ENCODE data around the gene SUSD4.

The SUSD4 gene

GRCh38 chr1:223250632-223251015, 113.4 kb downstream of the SUSD4 start:
- DNase-seq (ENCODE audit: low read depth in 2 of 2), result no peak

GRCh38 chr1:223249854-223250631, 113.9 kb downstream of the SUSD4 start:
- no peak for DNase-seq (ENCODE audit: low read depth in 2 of 2)
- H3K4me3 ChIP-seq (replicated peaks in 1 of 2; ENCODE audit: low read depth in 2 of 2, low read length in 2 of 2), result no peak overlapping the region
- TF ChIP-seq CTCF (IDR thresholded peaks at IDR 0.05; ENCODE audit: low read depth, low read length), result no peak

More at GRCh38 chr1:223250632-223251015, 113.4 kb downstream of the SUSD4 start:
- no peak overlapping the region for H3K4me3 ChIP-seq (replicated peaks in 1 of 2; ENCODE audit: low read depth in 2 of 2, low read length in 2 of 2)
- no peak for TF ChIP-seq CTCF (IDR thresholded peaks at IDR 0.05; ENCODE audit: low read depth, low read length)

- H3K4me3 ChIP-seq (replicated peaks in 1 of 2; ENCODE audit: low read depth in 2 of 2, low read length in 2 of 2), result no peak overlapping the region
- no peak for TF ChIP-seq CTCF (IDR thresholded peaks at IDR 0.05; ENCODE audit: low read depth, low read length)
- no peak for DNase-seq (ENCODE audit: low read depth in 2 of 2)
These were observed 115.2 kb downstream of the SUSD4 start for GRCh38 chr1:223248770-223249140.

- DNase-seq (ENCODE audit: low read depth in 2 of 2), result no peak
- no peak overlapping the region for H3K4me3 ChIP-seq (replicated peaks in 1 of 2; ENCODE audit: low read depth in 2 of 2, low read length in 2 of 2)
- no peak for TF ChIP-seq CTCF (IDR thresholded peaks at IDR 0.05; ENCODE audit: low read depth, low read length)
These were observed 115.8 kb downstream of the SUSD4 start for GRCh38 chr1:223248001-223248769.

GRCh38 chr1:223246476-223247112, 117.4 kb downstream of the SUSD4 start:
- no peak overlapping the region for H3K4me3 ChIP-seq (replicated peaks in 1 of 2; ENCODE audit: low read depth in 2 of 2, low read length in 2 of 2)
- no peak for DNase-seq (ENCODE audit: low read depth in 2 of 2)
- TF ChIP-seq CTCF (IDR thresholded peaks at IDR 0.05; ENCODE audit: low read depth, low read length), result no peak

- DNase-seq (ENCODE audit: low read depth in 2 of 2), result no peak
- TF ChIP-seq CTCF (IDR thresholded peaks at IDR 0.05; ENCODE audit: low read depth, low read length), result no peak
- no peak overlapping the region for H3K4me3 ChIP-seq (replicated peaks in 1 of 2; ENCODE audit: low read depth in 2 of 2, low read length in 2 of 2)
These were observed 118.0 kb downstream of the SUSD4 start for GRCh38 chr1:223245983-223246382.

All from cardiac fibroblast (primary cell).